Measurements from ENCODE around the gene GRID1. TPM values are rescaled to one million over a fixed set of nuclear protein-coding genes. Genes with fewer than 3 reads are reported as not detected.

The GRID1 gene
- total RNA-seq, 1 donor from 2014 or later: 2.7 TPM

- no peak for DNase-seq (ENCODE audit: low spot score)
Observed at GRCh38 chr10:86339226-86339865, 27.2 kb downstream of the GRID1 start.

GRCh38 chr10:86337121-86337601 is 29.4 kb downstream of the GRID1 start:
- no peak for DNase-seq (ENCODE audit: low spot score)

- DNase-seq (ENCODE audit: low spot score): no peak
Observed at GRCh38 chr10:86336341-86336740, 30.3 kb downstream of the GRID1 start.

- no peak for DNase-seq (ENCODE audit: low spot score)
Observed at GRCh38 chr10:86335831-86336230, 30.8 kb downstream of the GRID1 start.

GRCh38 chr10:86335257-86335656 is 31.3 kb downstream of the GRID1 start:
- DNase-seq (ENCODE audit: low spot score): no peak

GRCh38 chr10:86334488-86335085 is 32.0 kb downstream of the GRID1 start:
- no peak for DNase-seq (ENCODE audit: low spot score)

- DNase-seq (ENCODE audit: low spot score): no peak
Observed at GRCh38 chr10:86333826-86334487, 32.6 kb downstream of the GRID1 start.

- no peak for DNase-seq (ENCODE audit: low spot score)
Observed at GRCh38 chr10:86331861-86332260, 34.7 kb downstream of the GRID1 start.

GRCh38 chr10:86330778-86331763 is 35.5 kb downstream of the GRID1 start:
- no peak for DNase-seq (ENCODE audit: low spot score)

GRCh38 chr10:86329896-86330680 is 36.5 kb downstream of the GRID1 start:
- no peak for DNase-seq (ENCODE audit: low spot score)

- DNase-seq (ENCODE audit: low spot score): no peak
Observed at GRCh38 chr10:86329093-86329710, 37.4 kb downstream of the GRID1 start.

GRCh38 chr10:86327954-86328725 is 38.5 kb downstream of the GRID1 start:
- DNase-seq (ENCODE audit: low spot score): no peak

GRCh38 chr10:86325158-86325557 is 41.4 kb downstream of the GRID1 start:
- no peak for DNase-seq (ENCODE audit: low spot score)

- DNase-seq (ENCODE audit: low spot score): no peak
Observed at GRCh38 chr10:86321568-86321967, 45.0 kb downstream of the GRID1 start.

- no peak for DNase-seq (ENCODE audit: low spot score)
Observed at GRCh38 chr10:86319676-86320075, 46.9 kb downstream of the GRID1 start.

GRCh38 chr10:86317949-86318725 is 48.5 kb downstream of the GRID1 start:
- DNase-seq (ENCODE audit: low spot score): no peak

- no peak for DNase-seq (ENCODE audit: low spot score)
Observed at GRCh38 chr10:86316990-86317389, 49.6 kb downstream of the GRID1 start.

- no peak for DNase-seq (ENCODE audit: low spot score)
Observed at GRCh38 chr10:86316274-86316835, 50.2 kb downstream of the GRID1 start.

GRCh38 chr10:86315549-86315942 is 51.0 kb downstream of the GRID1 start:
- no peak for DNase-seq (ENCODE audit: low spot score)

All from ureter (tissue), 1 donor.